Neural crest cell (in vitro differentiated cells): ENCODE results near the gene IER5. TPM values are rescaled to one million over a fixed set of nuclear protein-coding genes. Genes with fewer than 3 reads are reported as not detected.

ENCODE experiments used
- DNase-seq: peaks from one replicate; pipeline ENCODE4 v3.0.0; 2021; ENCODE audit warnings: low read depth, mixed read lengths, low spot score
- H3K27ac Mint-ChIP-seq: one replicate; pipeline ENCODE4 v1.8.0; 2021; ENCODE audit warnings: mild to moderate bottlenecking, mixed read lengths; ENCODE audit not compliant: unreplicated experiment
- H3K27me3 Mint-ChIP-seq: 2 replicates; pipeline ENCODE4 v1.8.0; 2021; ENCODE audit warnings: low read depth, mild to moderate bottlenecking, mixed read lengths
- H3K36me3 Mint-ChIP-seq: 2 replicates; pipeline ENCODE4 v1.8.0; 2021; ENCODE audit warnings: low read depth, mild to moderate bottlenecking, mixed read lengths
- H3K4me1 Mint-ChIP-seq: 2 replicates; pipeline ENCODE4 v1.8.0; 2021; ENCODE audit warnings: mixed read lengths
- H3K4me3 Mint-ChIP-seq: one replicate; pipeline ENCODE4 v1.8.0; 2021; ENCODE audit warnings: mild to moderate bottlenecking, mixed read lengths
- H3K9me3 Mint-ChIP-seq: 2 replicates; pipeline ENCODE4 v1.8.0; 2021; ENCODE audit warnings: mixed read lengths
- CTCF ChIP-seq: fragments of 200-600 bp; sonication (generic); conservative IDR thresholded peaks from 2 replicates; pipeline ENCODE4 v1.5.0; 2021; ENCODE audit warnings: antibody characterized with exemption, mild to moderate bottlenecking
- total RNA-seq: library from RNA; stranded (reverse); gene quantifications from 2 replicates; pipeline ENCODE4 v1.2.1, GENCODE V29; 2021

IER5 gene
- total RNA-seq, 1 donor from 2014 or later, result 7.7 TPM

- H3K27ac Mint-ChIP-seq, result peak overlapping the region; percentile 5
- no peak for TF ChIP-seq CTCF
- DNase-seq, result no peak
- H3K9me3 Mint-ChIP-seq, result no peaks in the 10 kb centered on the region
- H3K36me3 Mint-ChIP-seq, result no peaks in the 10 kb centered on the region
- H3K27me3 Mint-ChIP-seq, result peaks cover 4% of the 10 kb centered on the region
- peaks cover 32% of the 10 kb centered on the region for H3K4me1 Mint-ChIP-seq
- no peak overlapping the region for H3K4me3 Mint-ChIP-seq
These were observed 51.9 kb downstream of the IER5 start for GRCh38 chr1:181140398-181140797.

- no peak for DNase-seq
- TF ChIP-seq CTCF, result no peak
- Mint-ChIP-seq H3K4me3 (no peak overlapping the region), H3K27me3 (peaks cover 4% of the 10 kb centered on the region), H3K36me3 (no peaks in the 10 kb centered on the region), H3K27ac (no peak overlapping the region), H3K4me1 (peaks cover 27% of the 10 kb centered on the region), H3K9me3 (no peaks in the 10 kb centered on the region)
These were observed 52.4 kb downstream of the IER5 start for GRCh38 chr1:181140891-181141290.

GRCh38 chr1:181141431-181141910, 53.0 kb downstream of the IER5 start:
- peaks cover 21% of the 10 kb centered on the region for H3K4me1 Mint-ChIP-seq
- no peaks in the 10 kb centered on the region for H3K36me3 Mint-ChIP-seq
- no peaks in the 10 kb centered on the region for H3K9me3 Mint-ChIP-seq
- no peak for TF ChIP-seq CTCF
- no peak overlapping the region for H3K27ac Mint-ChIP-seq
- peaks cover 4% of the 10 kb centered on the region for H3K27me3 Mint-ChIP-seq
- no peak overlapping the region for H3K4me3 Mint-ChIP-seq
- DNase-seq, result no peak

Other genes with a start within 250 kb of the IER5 start
- 2.1 and 3.2 TPM in 2 replicates for gene KIAA1614, start 175.8 kb upstream of the IER5 start, total RNA-seq
- 24.0 and 24.4 TPM in 2 replicates for gene STX6, start 65.8 kb upstream of the IER5 start, total RNA-seq
- gene MR1, start 54.7 kb upstream of the IER5 start, total RNA-seq, result 0.21 TPM in 1 of 2 replicates, not detected in the other